ENCODE results near the gene PLXDC1. TPM values are rescaled to one million over a fixed set of nuclear protein-coding genes. Genes with fewer than 3 reads are reported as not detected.

The PLXDC1 gene
- total RNA-seq, 4 donors from 2014 or later: 3.3 to 45.1 (median 21.5) TPM

DNA sequence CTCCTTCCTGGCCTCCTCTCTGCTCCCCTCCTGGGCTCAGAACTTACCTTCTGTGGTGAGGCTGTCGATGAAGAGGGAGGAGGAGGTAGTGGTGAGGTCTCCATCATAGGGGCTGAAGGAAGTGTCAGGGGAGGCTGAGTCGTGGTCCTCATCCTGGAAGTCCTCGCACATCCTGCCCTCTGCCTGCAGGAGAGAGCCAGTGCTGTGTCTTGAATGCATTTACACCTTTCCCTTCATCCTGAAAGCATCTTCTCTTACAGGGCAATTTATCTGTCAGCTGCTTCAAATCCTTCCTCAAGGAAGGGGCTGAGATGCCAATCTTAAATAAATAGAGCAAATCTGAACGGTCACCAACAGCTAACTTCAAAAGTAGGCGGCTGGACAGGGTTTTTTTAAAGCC lies 73.6 kb downstream of the PLXDC1 start:
- no peaks in the 10 kb centered on the region for H3K9me3 ChIP-seq
- H3K36me3 ChIP-seq: no peaks in the 10 kb centered on the region
- no peak for DNase-seq
- H3K4me1 ChIP-seq: no peaks in the 10 kb centered on the region
- TF ChIP-seq POLR2A (IDR thresholded peaks at IDR 0.05): no peak
- TF ChIP-seq, protein P1, sequence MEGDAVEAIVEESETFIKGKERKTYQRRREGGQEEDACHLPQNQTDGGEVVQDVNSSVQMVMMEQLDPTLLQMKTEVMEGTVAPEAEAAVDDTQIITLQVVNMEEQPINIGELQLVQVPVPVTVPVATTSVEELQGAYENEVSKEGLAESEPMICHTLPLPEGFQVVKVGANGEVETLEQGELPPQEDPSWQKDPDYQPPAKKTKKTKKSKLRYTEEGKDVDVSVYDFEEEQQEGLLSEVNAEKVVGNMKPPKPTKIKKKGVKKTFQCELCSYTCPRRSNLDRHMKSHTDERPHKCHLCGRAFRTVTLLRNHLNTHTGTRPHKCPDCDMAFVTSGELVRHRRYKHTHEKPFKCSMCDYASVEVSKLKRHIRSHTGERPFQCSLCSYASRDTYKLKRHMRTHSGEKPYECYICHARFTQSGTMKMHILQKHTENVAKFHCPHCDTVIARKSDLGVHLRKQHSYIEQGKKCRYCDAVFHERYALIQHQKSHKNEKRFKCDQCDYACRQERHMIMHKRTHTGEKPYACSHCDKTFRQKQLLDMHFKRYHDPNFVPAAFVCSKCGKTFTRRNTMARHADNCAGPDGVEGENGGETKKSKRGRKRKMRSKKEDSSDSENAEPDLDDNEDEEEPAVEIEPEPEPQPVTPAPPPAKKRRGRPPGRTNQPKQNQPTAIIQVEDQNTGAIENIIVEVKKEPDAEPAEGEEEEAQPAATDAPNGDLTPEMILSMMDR (IDR thresholded peaks at IDR 0.05): no peak
- no peaks in the 10 kb centered on the region for H3K27me3 ChIP-seq
- H3K27ac ChIP-seq: peak overlapping the region in 1 of 2 donors; percentile 33
- no peak overlapping the region for H3K4me3 ChIP-seq
- intact Hi-C loops (cut with DNase I; ENCODE audit: low total_unique reads): no loop called here

DNA sequence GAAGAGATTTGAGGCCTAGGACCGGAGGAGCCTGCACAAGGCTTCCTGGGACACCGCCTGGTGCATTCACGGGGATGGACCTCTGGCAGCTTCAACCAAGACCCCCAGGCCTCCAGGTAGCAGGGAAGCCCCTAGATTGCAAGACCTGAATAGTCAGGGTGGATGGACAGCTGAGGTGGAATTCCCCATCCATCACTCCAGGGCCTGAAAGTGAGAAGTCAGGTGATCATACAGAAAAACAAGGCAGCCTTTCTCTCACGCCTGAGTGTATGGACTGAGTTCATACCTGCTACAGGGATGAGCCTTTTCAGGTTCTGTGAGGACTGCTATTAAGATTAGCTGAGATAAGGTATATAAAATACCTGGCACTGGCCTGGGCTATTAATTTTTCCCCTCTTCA lies 74.2 kb downstream of the PLXDC1 start:
- Histone ChIP-seq H3K9me3 (no peaks in the 10 kb centered on the region), H3K36me3 (no peaks in the 10 kb centered on the region), H3K27me3 (no peaks in the 10 kb centered on the region), H3K4me3 (no peak overlapping the region), H3K4me1 (no peaks in the 10 kb centered on the region), H3K27ac (peak overlapping the region in 1 of 2 donors; percentile 33)
- DNase-seq: no peak
- intact Hi-C loops (cut with DNase I; ENCODE audit: low total_unique reads): no loop called here
- no peak for TF ChIP-seq POLR2A (IDR thresholded peaks at IDR 0.05)
- TF ChIP-seq, protein P1 (IDR thresholded peaks at IDR 0.05): no peak

DNA sequence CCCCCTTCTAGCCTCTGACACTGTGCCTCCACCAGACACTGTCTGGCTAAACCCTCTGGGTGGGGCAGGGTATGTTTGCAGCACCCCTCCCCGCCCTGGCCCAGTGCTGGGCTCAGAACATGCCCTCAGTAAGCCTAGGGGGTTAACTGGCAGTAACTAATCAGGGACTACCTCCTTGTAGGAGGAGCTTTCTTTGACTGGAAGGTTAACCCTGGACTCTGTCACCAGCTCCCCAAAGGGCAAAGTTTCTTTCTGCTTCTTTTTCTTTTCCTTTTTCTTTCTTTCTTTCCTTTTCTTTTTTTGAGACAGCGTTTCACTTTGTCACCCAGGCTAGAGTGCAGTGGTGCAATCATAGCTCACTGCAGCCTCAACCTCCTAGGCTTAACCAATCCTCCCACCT lies 76.8 kb downstream of the PLXDC1 start:
- H3K4me3 ChIP-seq: no peak overlapping the region
- intact Hi-C loops (cut with DNase I; ENCODE audit: low total_unique reads): no loop called here
- no peaks in the 10 kb centered on the region for H3K9me3 ChIP-seq
- no peaks in the 10 kb centered on the region for H3K4me1 ChIP-seq
- H3K27me3 ChIP-seq: no peaks in the 10 kb centered on the region
- no peak overlapping the region for H3K27ac ChIP-seq
- DNase-seq: no peak
- TF ChIP-seq, protein P1 (IDR thresholded peaks at IDR 0.05): no peak
- no peak for TF ChIP-seq POLR2A (IDR thresholded peaks at IDR 0.05)
- no peaks in the 10 kb centered on the region for H3K36me3 ChIP-seq

DNA sequence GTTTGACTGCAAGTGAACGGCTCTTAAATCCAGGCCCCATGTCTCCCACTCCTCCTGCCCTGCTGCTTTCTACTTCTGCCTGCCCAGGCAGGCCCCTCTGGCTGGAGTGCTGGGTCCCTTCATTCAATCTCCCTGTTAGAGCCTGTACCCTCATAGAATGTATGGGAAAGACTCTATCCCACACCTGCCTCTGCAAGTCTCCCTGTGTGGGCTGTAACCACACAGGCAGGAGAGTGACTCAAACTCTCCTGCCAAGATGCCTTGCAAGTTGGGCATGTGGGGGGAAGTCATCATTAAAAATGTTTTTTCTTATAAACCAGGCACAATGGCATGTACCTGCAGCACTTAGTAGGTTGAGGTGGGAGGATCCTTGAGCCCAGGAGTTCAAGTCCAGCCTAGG lies 77.5 kb downstream of the PLXDC1 start:
- no peak for DNase-seq
- H3K27ac ChIP-seq: no peak overlapping the region
- no peaks in the 10 kb centered on the region for H3K4me1 ChIP-seq
- no peak overlapping the region for H3K4me3 ChIP-seq
- H3K36me3 ChIP-seq: no peaks in the 10 kb centered on the region
- intact Hi-C loops (cut with DNase I; ENCODE audit: low total_unique reads): no loop called here
- no peaks in the 10 kb centered on the region for H3K9me3 ChIP-seq
- H3K27me3 ChIP-seq: no peaks in the 10 kb centered on the region
- TF ChIP-seq POLR2A (IDR thresholded peaks at IDR 0.05): no peak
- TF ChIP-seq, protein P1 (IDR thresholded peaks at IDR 0.05): no peak

DNA sequence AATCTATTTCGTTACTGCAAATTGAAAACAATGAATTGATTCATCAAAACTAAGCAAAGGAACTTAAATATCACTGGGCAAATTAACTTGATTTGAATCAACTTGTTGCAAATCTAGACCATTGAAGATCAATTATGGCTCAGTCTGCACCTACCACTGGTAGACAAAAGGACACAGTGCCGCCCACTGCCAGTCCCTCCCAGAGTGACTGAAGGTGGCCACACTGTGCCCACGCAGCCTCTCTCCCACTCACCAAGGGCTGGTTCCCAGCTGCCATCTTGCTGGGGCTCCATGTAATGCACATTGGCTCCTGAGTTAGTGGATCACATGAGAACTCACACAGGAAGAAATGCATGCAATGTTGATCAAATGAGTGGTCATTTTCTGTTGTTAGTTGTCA lies 78.1 kb downstream of the PLXDC1 start:
- no peaks in the 10 kb centered on the region for H3K9me3 ChIP-seq
- intact Hi-C loops (cut with DNase I; ENCODE audit: low total_unique reads): no loop called here
- no peak for TF ChIP-seq POLR2A (IDR thresholded peaks at IDR 0.05)
- TF ChIP-seq, protein P1 (IDR thresholded peaks at IDR 0.05): no peak

More for the DNA sequence above, 78.1 kb downstream of the PLXDC1 start:
- no peak for DNase-seq
- no peak overlapping the region for H3K27ac ChIP-seq
- H3K4me1 ChIP-seq: no peaks in the 10 kb centered on the region
- H3K4me3 ChIP-seq: no peak overlapping the region
- no peaks in the 10 kb centered on the region for H3K36me3 ChIP-seq
- no peaks in the 10 kb centered on the region for H3K27me3 ChIP-seq

Data from uterus (tissue), 4 donors.